ENCODE measurements around the gene AP2S1.

The AP2S1 gene

DNA sequence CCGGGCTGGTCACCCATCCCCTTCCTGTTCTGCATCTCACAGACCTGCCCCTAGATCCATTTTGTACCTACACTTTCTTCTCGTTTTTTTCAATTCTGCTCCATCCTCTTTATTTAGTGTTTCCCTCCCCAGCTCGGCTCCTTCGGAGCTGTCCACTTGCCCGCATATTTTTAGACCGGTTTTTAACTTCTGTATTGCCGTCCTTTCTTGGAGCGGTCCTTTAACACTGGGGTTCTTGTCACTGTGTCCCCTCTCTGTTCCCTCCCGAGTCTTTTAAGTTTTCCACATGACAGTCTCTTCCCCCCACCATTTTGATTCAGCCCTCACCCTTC, 11.8 kb upstream of the AP2S1 start (continued):
- TF ChIP-seq, protein P1, sequence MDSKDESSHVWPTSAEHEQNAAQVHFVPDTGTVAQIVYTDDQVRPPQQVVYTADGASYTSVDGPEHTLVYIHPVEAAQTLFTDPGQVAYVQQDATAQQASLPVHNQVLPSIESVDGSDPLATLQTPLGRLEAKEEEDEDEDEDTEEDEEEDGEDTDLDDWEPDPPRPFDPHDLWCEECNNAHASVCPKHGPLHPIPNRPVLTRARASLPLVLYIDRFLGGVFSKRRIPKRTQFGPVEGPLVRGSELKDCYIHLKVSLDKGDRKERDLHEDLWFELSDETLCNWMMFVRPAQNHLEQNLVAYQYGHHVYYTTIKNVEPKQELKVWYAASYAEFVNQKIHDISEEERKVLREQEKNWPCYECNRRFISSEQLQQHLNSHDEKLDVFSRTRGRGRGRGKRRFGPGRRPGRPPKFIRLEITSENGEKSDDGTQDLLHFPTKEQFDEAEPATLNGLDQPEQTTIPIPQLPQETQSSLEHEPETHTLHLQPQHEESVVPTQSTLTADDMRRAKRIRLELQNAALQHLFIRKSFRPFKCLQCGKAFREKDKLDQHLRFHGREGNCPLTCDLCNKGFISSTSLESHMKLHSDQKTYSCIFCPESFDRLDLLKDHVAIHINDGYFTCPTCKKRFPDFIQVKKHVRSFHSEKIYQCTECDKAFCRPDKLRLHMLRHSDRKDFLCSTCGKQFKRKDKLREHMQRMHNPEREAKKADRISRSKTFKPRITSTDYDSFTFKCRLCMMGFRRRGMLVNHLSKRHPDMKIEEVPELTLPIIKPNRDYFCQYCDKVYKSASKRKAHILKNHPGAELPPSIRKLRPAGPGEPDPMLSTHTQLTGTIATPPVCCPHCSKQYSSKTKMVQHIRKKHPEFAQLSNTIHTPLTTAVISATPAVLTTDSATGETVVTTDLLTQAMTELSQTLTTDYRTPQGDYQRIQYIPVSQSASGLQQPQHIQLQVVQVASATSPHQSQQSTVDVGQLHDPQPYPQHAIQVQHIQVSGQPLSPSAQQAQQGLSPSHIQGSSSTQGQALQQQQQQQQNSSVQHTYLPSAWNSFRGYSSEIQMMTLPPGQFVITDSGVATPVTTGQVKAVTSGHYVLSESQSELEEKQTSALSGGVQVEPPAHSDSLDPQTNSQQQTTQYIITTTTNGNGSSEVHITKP (tag by site-specific recombination; IDR thresholded peaks at IDR 0.05), result 0 out of 2 replicates have a peak, but pooled peaks have one; percentile 27

DNA sequence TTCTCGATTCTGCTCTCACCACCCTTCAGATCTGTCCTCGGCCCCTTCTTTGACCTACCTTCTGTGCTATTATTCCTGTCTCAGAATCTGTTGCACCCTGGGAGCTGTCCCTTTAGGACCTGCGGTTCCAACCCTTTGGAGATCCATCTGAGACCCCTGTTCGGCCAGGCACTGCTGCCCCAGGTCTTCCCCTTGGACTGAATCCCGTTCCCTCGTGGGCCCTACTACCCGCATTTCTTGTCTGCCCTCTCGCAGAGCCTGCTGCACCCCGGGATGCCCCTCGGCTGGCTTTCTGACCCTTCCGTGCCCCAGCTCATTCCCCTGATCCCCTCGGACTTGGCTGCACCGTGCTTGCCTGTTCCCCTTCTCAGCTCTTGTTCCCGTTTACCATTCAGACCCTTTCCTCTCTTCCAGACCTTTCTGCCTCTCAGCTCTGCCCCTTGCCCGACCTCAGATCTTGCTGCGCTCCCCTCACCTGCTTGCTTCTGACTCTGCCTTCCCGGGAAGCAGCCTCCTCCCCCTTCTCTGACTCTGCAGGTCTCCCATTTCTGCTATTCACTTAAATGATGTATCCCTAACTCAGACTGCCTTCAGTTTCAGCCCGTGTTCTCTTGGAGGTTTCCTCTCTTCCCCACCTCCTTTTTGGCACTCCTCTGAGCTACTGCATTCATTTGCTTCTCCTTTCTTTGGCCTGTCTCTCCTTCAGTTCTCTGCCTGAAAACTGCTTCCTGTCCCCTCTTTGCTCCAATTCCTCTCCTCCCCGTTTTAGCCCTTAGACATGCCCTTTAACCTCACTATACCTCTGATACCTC, 11.3 kb upstream of the AP2S1 start:
- Histone ChIP-seq H3K36me3 (ENCODE audit: control insufficient read depth in 2 of 2, insufficient read depth in 1 of 2, low read length in 2 of 2) (no peaks in the 10 kb centered on the region), H3K9me3 (ENCODE audit: control insufficient read depth, insufficient read depth, low read depth, low read length) (no peaks in the 10 kb centered on the region), H3K27ac (ENCODE audit: extremely low read depth, low read depth, low read length) (peak overlapping the region; percentile 99), H3K4me3 (ENCODE audit: low read depth, low read length) (peak overlapping the region; percentile 76), H3K4me1 (ENCODE audit: control insufficient read depth, insufficient read depth, low read length) (peaks cover 36% of the 10 kb centered on the region)
- CTCF ChIA-PET, result interaction anchor here (0.5 to 1.3 kb wide), 7 partner anchors 24 to 147 kb away, joined by 3 to 5 read pairs (median 3); no protein-coding TSS in a partner anchor
- POLR2A ChIA-PET, result interaction anchor here (0.5 to 1.4 kb wide), 9 partner anchors 8 to 251 kb away, joined by 3 to 6 read pairs (median 3); partner anchors contain the start of gene ZC3H4
- TF ChIP-seq KLF10 (tag by site-specific recombination; IDR thresholded peaks at IDR 0.05) (no peak), ZBTB48 (tag by site-specific recombination; IDR thresholded peaks at IDR 0.05) (peak; percentile 93), ZNF776 (tag by site-specific recombination; IDR thresholded peaks at IDR 0.05; ENCODE audit: borderline replicate concordance) (no peak), ZNF623 (tag by site-specific recombination; IDR thresholded peaks at IDR 0.05) (no peak; the same call in 1 of the 2 replicates), GLI4 (tag by site-specific recombination; IDR thresholded peaks at IDR 0.05) (no peak), ZEB2 (tag by site-specific recombination; IDR thresholded peaks at IDR 0.05) (no peak; the same call in 1 of the 2 replicates), ZNF169 (tag by site-specific recombination; IDR thresholded peaks at IDR 0.05) (no peak), KLF16 (tag by site-specific recombination; IDR thresholded peaks at IDR 0.05) (no peak), ZNF560 (tag by site-specific recombination; IDR thresholded peaks at IDR 0.05; ENCODE audit: borderline replicate concordance) (no peak), YY2 (tag by site-specific recombination; IDR thresholded peaks at IDR 0.05) (no peak), MZF1 (tag by site-specific recombination; IDR thresholded peaks at IDR 0.05; ENCODE audit: borderline replicate concordance) (no peak; the same call in 1 of the 2 replicates), TSHZ1 (tag by site-specific recombination; IDR thresholded peaks at IDR 0.05; ENCODE audit: borderline replicate concordance) (0 out of 2 replicates have a peak, but pooled peaks have one; percentile 9), ZNF501 (tag by site-specific recombination; IDR thresholded peaks at IDR 0.05) (no peak)
- TF ChIP-seq, protein P2, sequence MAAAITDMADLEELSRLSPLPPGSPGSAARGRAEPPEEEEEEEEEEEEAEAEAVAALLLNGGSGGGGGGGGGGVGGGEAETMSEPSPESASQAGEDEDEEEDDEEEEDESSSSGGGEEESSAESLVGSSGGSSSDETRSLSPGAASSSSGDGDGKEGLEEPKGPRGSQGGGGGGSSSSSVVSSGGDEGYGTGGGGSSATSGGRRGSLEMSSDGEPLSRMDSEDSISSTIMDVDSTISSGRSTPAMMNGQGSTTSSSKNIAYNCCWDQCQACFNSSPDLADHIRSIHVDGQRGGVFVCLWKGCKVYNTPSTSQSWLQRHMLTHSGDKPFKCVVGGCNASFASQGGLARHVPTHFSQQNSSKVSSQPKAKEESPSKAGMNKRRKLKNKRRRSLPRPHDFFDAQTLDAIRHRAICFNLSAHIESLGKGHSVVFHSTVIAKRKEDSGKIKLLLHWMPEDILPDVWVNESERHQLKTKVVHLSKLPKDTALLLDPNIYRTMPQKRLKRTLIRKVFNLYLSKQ (tag by site-specific recombination; IDR thresholded peaks at IDR 0.05; ENCODE audit: borderline replicate concordance), result no peak
- TF ChIP-seq, protein P3, sequence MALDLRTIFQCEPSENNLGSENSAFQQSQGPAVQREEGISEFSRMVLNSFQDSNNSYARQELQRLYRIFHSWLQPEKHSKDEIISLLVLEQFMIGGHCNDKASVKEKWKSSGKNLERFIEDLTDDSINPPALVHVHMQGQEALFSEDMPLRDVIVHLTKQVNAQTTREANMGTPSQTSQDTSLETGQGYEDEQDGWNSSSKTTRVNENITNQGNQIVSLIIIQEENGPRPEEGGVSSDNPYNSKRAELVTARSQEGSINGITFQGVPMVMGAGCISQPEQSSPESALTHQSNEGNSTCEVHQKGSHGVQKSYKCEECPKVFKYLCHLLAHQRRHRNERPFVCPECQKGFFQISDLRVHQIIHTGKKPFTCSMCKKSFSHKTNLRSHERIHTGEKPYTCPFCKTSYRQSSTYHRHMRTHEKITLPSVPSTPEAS (tag by site-specific recombination; IDR thresholded peaks at IDR 0.05), result no peak
- TF ChIP-seq, protein P4, sequence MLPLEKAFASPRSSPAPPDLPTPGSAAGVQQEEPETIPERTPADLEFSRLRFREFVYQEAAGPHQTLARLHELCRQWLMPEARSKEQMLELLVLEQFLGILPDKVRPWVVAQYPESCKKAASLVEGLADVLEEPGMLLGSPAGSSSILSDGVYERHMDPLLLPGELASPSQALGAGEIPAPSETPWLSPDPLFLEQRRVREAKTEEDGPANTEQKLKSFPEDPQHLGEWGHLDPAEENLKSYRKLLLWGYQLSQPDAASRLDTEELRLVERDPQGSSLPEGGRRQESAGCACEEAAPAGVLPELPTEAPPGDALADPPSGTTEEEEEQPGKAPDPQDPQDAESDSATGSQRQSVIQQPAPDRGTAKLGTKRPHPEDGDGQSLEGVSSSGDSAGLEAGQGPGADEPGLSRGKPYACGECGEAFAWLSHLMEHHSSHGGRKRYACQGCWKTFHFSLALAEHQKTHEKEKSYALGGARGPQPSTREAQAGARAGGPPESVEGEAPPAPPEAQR (tag by site-specific recombination; IDR thresholded peaks at IDR 0.05), result no peak
- TF ChIP-seq, protein P5, sequence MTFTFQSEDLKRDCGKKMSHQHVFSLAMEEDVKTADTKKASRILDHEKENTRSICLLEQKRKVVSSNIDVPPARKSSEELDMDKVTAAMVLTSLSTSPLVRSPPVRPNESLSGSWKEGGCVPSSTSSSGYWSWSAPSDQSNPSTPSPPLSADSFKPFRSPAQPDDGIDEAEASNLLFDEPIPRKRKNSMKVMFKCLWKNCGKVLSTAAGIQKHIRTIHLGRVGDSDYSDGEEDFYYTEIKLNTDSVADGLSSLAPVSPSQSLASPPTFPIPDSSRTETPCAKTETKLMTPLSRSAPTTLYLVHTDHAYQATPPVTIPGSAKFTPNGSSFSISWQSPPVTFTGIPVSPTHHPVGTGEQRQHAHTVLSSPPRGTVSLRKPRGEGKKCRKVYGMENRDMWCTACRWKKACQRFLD (tag by site-specific recombination; IDR thresholded peaks at IDR 0.05), result no peak
- TF ChIP-seq, protein P6, sequence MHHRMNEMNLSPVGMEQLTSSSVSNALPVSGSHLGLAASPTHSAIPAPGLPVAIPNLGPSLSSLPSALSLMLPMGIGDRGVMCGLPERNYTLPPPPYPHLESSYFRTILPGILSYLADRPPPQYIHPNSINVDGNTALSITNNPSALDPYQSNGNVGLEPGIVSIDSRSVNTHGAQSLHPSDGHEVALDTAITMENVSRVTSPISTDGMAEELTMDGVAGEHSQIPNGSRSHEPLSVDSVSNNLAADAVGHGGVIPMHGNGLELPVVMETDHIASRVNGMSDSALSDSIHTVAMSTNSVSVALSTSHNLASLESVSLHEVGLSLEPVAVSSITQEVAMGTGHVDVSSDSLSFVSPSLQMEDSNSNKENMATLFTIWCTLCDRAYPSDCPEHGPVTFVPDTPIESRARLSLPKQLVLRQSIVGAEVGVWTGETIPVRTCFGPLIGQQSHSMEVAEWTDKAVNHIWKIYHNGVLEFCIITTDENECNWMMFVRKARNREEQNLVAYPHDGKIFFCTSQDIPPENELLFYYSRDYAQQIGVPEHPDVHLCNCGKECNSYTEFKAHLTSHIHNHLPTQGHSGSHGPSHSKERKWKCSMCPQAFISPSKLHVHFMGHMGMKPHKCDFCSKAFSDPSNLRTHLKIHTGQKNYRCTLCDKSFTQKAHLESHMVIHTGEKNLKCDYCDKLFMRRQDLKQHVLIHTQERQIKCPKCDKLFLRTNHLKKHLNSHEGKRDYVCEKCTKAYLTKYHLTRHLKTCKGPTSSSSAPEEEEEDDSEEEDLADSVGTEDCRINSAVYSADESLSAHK (tag by site-specific recombination; IDR thresholded peaks at IDR 0.05), result peak; percentile 14; the same call in 1 of the 2 replicates

Data from HEK293 (cell line).